Activated naive CD8-positive, alpha-beta T cell treated with anti-CD3 and anti-CD28 coated beads, Interleukin-2, amount 50 U/mL, for 16 hours (primary cell): ENCODE measurements around the gene PPM1H.
"Not testable (repeated sequence)": the region's sequence is repeated elsewhere in the genome, so short reads cannot be mapped to it uniquely, and the experiment has no call there.

Source experiments
- DNase-seq: peaks from one replicate; pipeline ENCODE4 v3.0.0-alpha.2; 2020; ENCODE audit warnings: low read depth, low spot score

The PPM1H gene

GRCh38 chr12:62689042-62689839 lies 245.7 kb downstream of the PPM1H start:
- no peak for DNase-seq

- DNase-seq = no peak
Measured at GRCh38 chr12:62686938-62687337, 248.0 kb downstream of the PPM1H start.

GRCh38 chr12:62684570-62685295 lies 250.2 kb downstream of the PPM1H start:
- DNase-seq = no peak

- DNase-seq = no peak
Measured at GRCh38 chr12:62683776-62684569, 251.0 kb downstream of the PPM1H start.

GRCh38 chr12:62681306-62681705 lies 253.6 kb downstream of the PPM1H start:
- DNase-seq = no peak

- DNase-seq = no peak
Measured at GRCh38 chr12:62679608-62680007, 255.3 kb downstream of the PPM1H start.

GRCh38 chr12:62677355-62677754 lies 257.6 kb downstream of the PPM1H start:
- DNase-seq = no peak

- DNase-seq = no peak
Measured at GRCh38 chr12:62676521-62677307, 258.2 kb downstream of the PPM1H start.

GRCh38 chr12:62673028-62673815 lies 261.7 kb downstream of the PPM1H start:
- no peak for DNase-seq

- no peak for DNase-seq
Measured at GRCh38 chr12:62670986-62671720, 263.8 kb downstream of the PPM1H start.

- no peak for DNase-seq
Measured at GRCh38 chr12:62668782-62669181, 266.2 kb downstream of the PPM1H start.

GRCh38 chr12:62664951-62665350 lies 270.0 kb downstream of the PPM1H start:
- not testable (repeated sequence) for DNase-seq

- no peak for DNase-seq
Measured at GRCh38 chr12:62660756-62661155, 274.2 kb downstream of the PPM1H start.

- no peak for DNase-seq
Measured at GRCh38 chr12:62659453-62660295, 275.3 kb downstream of the PPM1H start.

- no peak for DNase-seq
Measured at GRCh38 chr12:62658910-62659309, 276.0 kb downstream of the PPM1H start.

- DNase-seq = no peak
Measured at GRCh38 chr12:62657363-62657632, 277.7 kb downstream of the PPM1H start.

- DNase-seq = no peak
Measured at GRCh38 chr12:62656591-62657362, 278.2 kb downstream of the PPM1H start.

- no peak for DNase-seq
Measured at GRCh38 chr12:62655666-62656151, 279.2 kb downstream of the PPM1H start.
